PFSK-1 (cell line): ENCODE data around the gene FAM98B.

Source experiments
- FOXP2 ChIP-seq: optimal IDR thresholded peaks from 2 replicates; pipeline ENCODE3; 2011; ENCODE audit warnings: borderline replicate concordance, control low read depth, inconsistent platforms; ENCODE audit not compliant: insufficient read depth; ENCODE audit errors: extremely low read length, extremely low read depth
- POLR2AphosphoS5 ChIP-seq: IDR thresholded peaks from 2 replicates; pipeline ENCODE4 v1.6.1; 2012; ENCODE audit warnings: low read depth, mild to moderate bottlenecking, control low read depth, low read length, moderate library complexity
- SIN3A ChIP-seq: IDR thresholded peaks from 2 replicates; pipeline ENCODE4 v1.6.1; 2012; ENCODE audit warnings: mild to moderate bottlenecking, low read length, moderate library complexity, borderline replicate concordance; ENCODE audit not compliant: insufficient read depth
- TAF1 ChIP-seq: IDR thresholded peaks from 2 replicates; pipeline ENCODE4 v1.6.1; 2012; ENCODE audit warnings: low read length, control low read depth, borderline replicate concordance; ENCODE audit not compliant: insufficient read depth
- TF ChIP-seq, protein P1 (sequence below), 2 experiments: IDR thresholded peaks; 2 replicates each; pipeline versions ENCODE4 v1.6.1 to v1.8.0; 2011 to 2012; ENCODE audit warnings: low read depth in 2 of 2, low read length in 2 of 2, control low read depth in 1 of 2, inconsistent platforms in 1 of 2, mild to moderate bottlenecking in 1 of 2, moderate library complexity in 1 of 2; ENCODE audit not compliant: insufficient read depth in 1 of 2

GRCh38 chr15:38408576-38408975 is 45.4 kb upstream of the FAM98B start:
- TF ChIP-seq POLR2AphosphoS5, result no peak
- TF ChIP-seq, protein P1, sequence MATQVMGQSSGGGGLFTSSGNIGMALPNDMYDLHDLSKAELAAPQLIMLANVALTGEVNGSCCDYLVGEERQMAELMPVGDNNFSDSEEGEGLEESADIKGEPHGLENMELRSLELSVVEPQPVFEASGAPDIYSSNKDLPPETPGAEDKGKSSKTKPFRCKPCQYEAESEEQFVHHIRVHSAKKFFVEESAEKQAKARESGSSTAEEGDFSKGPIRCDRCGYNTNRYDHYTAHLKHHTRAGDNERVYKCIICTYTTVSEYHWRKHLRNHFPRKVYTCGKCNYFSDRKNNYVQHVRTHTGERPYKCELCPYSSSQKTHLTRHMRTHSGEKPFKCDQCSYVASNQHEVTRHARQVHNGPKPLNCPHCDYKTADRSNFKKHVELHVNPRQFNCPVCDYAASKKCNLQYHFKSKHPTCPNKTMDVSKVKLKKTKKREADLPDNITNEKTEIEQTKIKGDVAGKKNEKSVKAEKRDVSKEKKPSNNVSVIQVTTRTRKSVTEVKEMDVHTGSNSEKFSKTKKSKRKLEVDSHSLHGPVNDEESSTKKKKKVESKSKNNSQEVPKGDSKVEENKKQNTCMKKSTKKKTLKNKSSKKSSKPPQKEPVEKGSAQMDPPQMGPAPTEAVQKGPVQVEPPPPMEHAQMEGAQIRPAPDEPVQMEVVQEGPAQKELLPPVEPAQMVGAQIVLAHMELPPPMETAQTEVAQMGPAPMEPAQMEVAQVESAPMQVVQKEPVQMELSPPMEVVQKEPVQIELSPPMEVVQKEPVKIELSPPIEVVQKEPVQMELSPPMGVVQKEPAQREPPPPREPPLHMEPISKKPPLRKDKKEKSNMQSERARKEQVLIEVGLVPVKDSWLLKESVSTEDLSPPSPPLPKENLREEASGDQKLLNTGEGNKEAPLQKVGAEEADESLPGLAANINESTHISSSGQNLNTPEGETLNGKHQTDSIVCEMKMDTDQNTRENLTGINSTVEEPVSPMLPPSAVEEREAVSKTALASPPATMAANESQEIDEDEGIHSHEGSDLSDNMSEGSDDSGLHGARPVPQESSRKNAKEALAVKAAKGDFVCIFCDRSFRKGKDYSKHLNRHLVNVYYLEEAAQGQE (IDR thresholded peaks at IDR 0.05; ENCODE audit: insufficient read depth in 1 of 2, low read depth in 2 of 2, low read length in 2 of 2), result no peak
- no peak for TF ChIP-seq SIN3A
- no peak for TF ChIP-seq TAF1
- no peak for TF ChIP-seq FOXP2
